EL (cell line): Measurements from ENCODE around the gene FBXL14.

Source experiments
- DNase-seq: peaks from one replicate; pipeline ENCODE4 v3.0.0-alpha.2; 2016

The FBXL14 gene

GRCh38 chr12:1593174-1594005 lies 991 bp downstream of the FBXL14 start:
- peak; percentile 69 for DNase-seq

GRCh38 chr12:1592444-1593173 lies 1.8 kb downstream of the FBXL14 start:
- peak; percentile 85 for DNase-seq

GRCh38 chr12:1591543-1591942 lies 2.8 kb downstream of the FBXL14 start:
- DNase-seq = peak; percentile 60

- DNase-seq = no peak
Observed at GRCh38 chr12:1591034-1591433, 3.3 kb downstream of the FBXL14 start.

GRCh38 chr12:1590221-1590979 lies 4.0 kb downstream of the FBXL14 start:
- peak; percentile 58 for DNase-seq

- no peak for DNase-seq
Observed at GRCh38 chr12:1588575-1588947, 5.8 kb downstream of the FBXL14 start.

GRCh38 chr12:1587927-1588574 lies 6.3 kb downstream of the FBXL14 start:
- no peak for DNase-seq

GRCh38 chr12:1584326-1584725 lies 10.1 kb downstream of the FBXL14 start:
- DNase-seq = no peak

- DNase-seq = peak; percentile 92
Observed at GRCh38 chr12:1583421-1584078, 10.8 kb downstream of the FBXL14 start.

GRCh38 chr12:1582709-1583050 lies 11.7 kb downstream of the FBXL14 start:
- DNase-seq = no peak

- peak; percentile 65 for DNase-seq
Observed at GRCh38 chr12:1581973-1582708, 12.2 kb downstream of the FBXL14 start.

- no peak for DNase-seq
Observed at GRCh38 chr12:1580526-1580925, 13.9 kb downstream of the FBXL14 start.

GRCh38 chr12:1579651-1580435 lies 14.5 kb downstream of the FBXL14 start:
- DNase-seq = peak; percentile 70

- peak; percentile 55 for DNase-seq
Observed at GRCh38 chr12:1576410-1577241, 17.8 kb downstream of the FBXL14 start.

GRCh38 chr12:1575408-1576401 lies 18.7 kb downstream of the FBXL14 start:
- no peak for DNase-seq

GRCh38 chr12:1574865-1575259 lies 19.5 kb downstream of the FBXL14 start:
- no peak for DNase-seq

GRCh38 chr12:1573960-1574864 lies 20.2 kb downstream of the FBXL14 start:
- no peak for DNase-seq

GRCh38 chr12:1572731-1573130 lies 21.6 kb downstream of the FBXL14 start:
- no peak for DNase-seq
